GM18867 (cell line): ENCODE data around the gene DOCK9.

Experiments used
- ATAC-seq: cut with Tn5 transposase; IDR thresholded peaks from one replicate; pipeline ENCODE4 v1.9.1; 2021; ENCODE audit warnings: mild to moderate bottlenecking, moderate library complexity; ENCODE audit not compliant: unreplicated experiment

DOCK9 gene

DNA sequence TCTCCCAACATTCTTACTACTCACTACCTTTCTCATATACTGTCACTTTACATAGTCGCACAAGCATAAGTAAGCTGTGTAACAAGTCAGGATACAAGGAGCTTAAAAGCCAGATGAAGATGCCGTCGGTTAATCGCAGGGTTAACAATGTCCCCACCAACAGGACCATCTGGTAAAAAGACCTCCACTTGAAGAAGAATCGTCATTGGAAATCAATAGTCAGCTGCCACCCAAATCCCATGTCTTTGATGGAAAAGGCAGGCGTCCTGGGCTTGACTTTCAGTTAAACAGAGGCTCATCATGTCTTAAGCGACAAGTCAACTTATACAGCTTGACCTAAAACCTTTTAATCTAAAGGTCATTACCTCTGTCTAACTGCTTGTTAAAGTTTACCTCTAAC lies 27.2 kb downstream of the DOCK9 start:
- ATAC-seq, result no peak

DNA sequence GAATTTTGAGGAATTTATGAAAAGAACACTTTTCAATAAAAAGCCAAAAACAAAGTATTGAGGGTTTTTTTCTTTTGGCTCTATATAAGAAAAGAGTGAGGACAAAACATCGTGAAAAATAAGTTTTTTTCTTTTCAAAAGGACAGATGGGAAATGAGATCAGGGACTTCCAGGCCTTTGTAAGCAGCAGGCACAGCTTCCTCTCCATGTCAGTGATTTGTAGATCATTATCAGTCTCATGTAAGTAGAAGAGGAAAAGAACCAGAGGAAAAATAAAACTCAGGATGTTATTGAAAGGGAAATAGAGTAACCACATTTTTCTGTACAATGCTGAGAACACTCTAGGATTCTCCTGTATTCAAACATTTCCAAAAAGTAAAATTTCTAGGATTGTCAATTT lies 29.9 kb downstream of the DOCK9 start:
- no peak for ATAC-seq

DNA sequence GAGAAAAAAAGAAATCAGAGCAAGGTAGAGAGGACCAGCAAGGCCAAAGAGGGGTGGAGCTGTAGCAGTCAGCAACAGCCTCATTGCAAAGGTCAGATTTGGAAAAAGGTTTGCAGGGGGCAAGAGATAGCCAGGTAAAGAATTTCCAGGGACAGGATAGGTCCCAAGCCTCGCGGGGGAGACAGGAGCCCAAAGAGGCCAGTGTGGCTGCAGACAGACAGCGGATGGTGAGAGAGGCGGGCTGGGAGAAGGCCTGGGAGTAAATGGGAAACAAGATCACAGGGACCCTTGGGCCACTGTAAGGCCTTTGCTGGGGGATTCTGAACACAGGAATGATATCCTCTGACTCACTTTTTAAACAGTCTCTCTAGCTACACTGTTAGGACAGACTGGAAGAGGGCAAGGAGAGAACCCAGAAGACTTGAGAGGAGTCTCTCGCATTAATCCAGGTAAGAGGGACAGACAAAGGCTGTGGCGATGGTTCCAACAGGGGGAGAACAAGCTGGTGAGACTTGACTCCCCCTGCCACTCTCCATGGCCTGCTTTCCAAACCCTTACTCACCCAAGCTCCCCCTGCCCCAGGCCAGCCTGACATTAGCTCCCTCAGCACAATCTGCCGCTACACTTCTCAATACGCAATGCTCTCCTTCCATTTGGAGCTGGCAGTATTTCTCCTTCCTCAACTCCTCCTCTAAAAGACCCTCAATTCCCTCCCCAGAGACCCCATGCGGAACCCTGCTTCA lies 31.8 kb downstream of the DOCK9 start:
- ATAC-seq, result no peak

DNA sequence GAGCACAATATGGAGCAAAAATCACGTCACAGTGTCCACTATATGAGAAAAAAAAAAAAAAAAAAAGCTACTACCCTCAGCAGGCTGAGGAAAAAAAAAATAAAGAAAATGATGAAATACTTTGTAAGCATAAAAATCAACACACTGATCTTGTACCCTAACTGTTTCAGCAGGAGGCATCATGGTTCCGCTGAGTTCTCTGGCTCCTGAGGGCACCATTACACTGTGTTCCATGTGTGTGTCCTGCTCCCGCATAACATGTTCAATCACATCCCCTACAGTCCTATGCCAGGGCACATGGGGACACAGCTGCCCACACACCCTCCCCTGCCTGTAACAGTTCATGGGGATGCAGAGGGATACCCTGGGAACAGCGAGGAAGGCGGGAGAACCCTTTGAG lies 33.5 kb downstream of the DOCK9 start:
- no peak for ATAC-seq

DNA sequence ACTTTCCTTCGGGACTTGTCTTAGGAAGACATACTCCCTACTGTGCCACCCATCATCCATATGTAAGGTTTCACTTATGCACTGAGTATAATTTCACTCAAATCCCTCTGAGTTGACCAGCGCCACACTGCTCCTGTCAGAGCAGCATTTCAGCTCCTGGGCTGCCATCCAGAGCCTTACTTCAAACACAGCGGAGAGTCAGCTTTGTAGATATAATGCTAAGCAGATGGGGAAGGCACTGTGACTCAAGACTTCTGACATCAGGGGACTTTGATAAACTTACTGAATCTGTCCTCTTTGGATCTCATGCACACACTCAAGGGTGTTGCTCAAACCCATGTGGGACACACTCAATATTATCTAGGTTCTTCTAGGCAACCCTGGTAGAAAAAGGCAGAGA lies 34.9 kb downstream of the DOCK9 start:
- ATAC-seq, result no peak

DNA sequence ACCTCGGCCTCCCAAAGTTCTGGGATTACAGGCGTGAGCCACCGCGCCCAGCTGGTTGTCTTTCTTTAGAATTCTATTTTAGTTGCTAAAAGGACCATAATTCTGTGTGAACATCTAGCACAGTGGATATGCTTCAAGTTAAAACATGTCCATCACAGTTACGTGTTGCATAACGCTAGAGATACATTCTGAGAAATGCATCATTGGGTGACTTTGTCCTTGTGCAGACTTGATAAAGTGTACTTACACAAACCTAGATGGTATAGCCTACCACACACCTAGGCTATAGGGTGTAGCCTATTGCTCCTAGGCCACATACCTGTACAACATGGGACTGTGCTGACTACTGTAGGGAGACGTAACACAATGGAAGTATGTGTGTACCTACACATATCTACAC lies 35.4 kb downstream of the DOCK9 start:
- ATAC-seq, result no peak

DNA sequence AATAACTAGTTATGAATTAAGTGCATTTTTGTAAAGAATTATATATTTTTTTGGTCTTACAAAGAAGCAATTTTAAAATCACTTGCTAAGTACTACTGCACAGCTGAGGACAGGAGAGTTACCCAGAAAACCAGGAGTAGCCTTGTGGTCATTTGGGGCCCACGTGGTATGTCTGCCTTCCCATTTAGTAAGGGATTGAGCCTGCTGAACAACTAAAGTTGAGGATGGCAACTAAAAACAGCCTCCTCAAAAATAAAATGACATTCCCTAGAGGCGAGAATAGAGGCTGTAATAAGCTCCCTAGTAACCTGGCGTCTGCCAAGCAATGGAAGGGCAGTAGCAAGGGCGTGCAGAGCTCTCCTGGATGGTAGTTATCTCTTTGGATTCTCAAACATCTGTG lies 36.3 kb downstream of the DOCK9 start:
- ATAC-seq, result no peak

DNA sequence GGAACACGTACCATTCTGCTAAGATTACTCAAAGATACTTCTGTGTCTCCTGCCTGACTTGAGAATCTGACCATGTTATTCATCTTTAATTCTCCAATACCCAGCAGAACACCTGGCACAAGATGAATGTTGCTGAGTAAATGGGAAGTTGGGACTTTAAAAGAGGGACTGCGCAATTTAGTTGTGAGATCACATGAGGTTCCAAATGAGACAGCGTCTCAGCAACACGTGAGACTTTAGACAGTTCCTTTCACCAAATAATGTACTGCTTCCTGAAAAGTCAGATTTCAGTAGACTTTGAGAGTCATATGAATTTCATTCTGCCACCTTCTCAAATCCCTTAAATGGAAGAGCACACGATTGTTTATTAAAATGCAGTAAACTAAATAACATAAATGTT lies 36.7 kb downstream of the DOCK9 start:
- ATAC-seq, result no peak

DNA sequence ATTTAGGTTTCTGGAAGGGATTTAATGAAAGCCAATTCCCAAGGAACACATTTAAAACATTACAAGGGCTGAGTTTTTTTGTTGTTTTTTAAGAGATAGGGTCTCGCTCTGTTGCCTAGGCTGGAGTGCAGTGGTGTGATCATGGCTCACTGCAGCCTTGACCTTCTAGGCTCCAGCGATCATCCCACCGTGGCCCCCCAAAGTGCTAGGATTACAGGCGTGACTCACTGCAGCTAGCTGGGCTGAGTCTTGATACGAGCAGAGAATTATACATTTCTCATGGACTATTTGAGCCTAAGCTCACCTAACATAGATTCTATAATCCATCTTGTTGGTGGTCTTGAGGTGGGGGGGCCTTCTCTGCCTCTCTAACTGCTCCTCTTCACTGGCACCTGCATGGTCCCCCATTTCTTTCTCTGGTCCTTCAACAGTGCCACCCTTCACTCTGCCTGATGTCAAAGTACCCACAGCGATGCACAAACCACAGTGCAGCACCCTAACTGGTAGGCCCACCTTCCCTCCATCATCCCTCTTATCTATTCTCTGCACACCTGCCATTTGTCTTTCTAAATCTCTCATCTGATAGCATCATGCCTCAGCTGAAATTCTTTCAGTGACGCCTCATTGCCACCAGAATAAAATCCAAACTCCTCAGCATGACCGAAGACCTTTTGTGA lies 37.4 kb downstream of the DOCK9 start:
- ATAC-seq, result no peak

DNA sequence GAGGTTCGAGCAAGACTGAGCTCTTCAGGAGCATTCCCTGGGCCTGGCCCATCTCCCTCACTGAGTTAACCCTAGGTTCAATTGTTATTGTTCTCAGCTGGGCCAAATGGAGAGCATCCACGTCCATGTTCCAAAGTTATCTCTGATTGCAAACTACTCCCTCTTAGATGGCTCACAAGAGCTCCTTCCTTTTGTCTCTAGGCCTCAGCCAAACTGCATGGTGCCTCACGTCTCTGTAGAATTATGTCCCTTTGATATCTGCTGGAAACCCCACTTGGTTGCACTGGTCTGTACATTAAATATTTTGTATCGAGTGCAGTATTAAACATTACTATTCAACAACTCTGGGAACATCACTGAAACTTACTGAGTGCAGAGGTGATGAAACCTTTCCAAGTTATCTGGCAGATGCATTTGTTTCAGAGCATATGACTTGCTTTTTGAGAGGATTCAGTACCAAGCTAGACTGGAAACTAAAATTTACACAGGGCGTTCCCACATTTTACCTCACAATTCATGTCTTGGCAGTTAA lies 38.1 kb downstream of the DOCK9 start:
- ATAC-seq, result no peak

DNA sequence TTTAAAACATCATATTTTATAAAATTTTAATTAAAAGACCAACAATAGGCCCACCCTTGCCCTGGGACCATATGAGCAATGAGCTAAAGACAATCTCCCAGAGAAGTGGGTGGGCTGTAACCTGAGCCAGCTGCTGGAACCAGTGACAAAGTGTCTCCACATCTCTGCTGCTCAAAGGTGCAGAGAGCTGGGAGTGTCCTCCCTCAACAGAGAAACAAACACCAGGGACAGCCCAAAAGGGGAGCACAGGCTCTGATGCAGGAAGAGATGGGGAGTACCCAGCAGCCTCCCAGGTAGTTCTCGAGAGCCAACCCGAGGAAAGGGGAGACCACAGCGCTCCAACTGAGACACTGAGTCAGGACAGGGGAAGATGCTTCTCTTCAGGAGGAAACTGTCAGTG lies 39.1 kb downstream of the DOCK9 start:
- ATAC-seq, result no peak

DNA sequence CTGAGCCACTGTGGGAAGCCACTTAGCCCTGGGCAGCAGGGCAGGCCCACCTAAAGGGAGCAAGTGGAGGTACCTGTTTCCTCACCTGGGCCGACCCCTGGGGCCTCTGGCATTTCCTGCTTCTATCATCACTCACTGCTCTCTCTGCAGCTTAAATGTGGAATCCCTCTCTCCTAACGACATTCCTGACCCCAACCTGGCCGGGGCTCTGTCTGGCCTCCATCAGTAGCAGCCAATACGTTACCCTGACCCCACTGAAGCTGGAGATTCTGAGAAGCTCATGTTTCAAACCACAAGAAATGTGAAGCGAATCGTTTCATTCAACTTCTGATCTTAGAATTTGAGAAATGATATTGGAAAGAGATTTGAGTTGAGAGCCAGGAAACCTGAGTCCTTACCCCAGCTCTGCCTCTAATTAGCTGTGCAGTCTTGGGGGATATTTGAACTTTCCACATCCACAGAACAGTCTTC lies 39.9 kb downstream of the DOCK9 start:
- ATAC-seq, result no peak

DNA sequence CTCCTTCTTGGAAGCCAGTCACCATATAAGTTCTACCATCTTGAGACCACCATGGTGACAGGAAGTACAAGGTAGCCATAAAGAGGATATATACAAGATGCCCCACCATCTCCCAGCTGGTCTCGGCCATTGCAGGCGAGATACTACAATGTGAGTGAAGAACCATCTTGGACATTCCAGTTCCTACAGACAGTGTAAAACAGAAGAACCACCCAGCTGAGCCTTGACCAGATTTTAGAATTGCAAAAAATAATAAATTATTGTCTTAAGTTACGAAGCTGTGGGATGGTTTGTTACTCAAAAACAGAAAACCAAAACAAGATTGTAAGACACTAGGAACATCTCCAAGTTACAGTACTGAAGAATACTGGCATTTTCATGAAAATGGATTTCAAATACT lies 43.6 kb downstream of the DOCK9 start:
- no peak for ATAC-seq

DNA sequence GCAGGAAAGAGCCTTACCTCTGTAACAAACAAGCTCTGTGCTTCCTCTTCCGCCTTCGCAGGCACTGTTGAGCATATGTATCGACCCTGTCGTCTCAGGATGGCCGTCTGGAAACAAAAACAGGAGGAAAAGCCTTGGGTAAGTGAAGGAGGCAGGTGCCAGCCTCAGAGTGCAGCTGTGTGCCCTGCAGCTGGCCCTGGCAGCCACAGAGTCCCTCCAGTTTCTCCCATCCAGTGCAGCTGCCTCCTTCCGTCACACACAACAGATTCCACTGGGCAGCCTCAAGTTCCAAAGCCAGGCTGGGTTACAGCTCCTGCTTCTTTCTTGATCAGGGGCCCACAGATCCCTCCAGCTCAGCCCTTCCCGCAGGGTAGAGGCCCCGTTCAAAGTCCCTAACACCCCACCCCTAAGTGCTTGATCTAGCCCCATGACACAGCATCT lies 47.7 kb downstream of the DOCK9 start:
- no peak for ATAC-seq

DNA sequence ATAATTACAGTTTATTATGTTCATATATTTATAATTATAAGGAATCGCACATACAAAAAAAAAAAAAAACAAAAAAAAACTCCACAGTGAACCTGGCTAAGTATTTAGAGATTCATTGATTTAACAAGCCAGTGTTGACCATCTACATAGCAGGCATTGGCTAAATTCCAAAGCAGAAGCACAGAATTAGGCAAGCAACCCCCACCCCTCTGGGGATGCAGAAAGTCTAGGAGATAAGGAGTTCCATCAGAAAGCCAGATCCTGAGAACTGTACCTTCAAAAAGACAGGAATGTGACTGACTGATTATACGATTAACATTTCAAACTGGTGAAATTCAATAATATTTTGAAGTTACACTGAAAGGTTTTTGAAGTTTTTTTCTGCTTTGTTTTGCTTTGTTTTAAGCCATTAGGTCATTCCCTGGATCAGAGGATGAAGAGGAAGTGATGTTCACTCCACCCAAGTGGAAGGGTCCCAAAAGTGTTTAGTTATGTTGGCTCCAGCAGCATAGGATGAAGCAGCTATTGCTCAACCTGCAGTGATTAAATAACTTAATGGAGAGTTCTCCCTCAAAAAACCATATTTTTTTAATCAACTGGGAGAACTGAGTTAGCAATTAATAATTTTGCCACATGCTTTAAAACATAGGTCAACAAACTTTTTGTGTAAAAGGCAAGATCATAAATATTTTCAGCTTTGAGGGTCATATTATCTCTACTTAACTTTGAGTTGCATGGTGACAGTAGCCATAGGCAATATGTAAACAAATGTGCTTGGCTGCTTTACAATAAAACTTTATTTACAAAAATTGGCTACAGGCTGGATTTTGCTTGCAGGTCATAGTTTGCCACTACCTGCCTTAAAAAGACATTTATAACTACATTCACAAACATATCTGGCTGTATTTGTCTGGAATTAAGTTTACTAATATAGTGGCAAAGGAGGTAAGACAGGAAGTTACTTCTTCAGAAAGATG lies 49.6 kb downstream of the DOCK9 start:
- no peak for ATAC-seq

DNA sequence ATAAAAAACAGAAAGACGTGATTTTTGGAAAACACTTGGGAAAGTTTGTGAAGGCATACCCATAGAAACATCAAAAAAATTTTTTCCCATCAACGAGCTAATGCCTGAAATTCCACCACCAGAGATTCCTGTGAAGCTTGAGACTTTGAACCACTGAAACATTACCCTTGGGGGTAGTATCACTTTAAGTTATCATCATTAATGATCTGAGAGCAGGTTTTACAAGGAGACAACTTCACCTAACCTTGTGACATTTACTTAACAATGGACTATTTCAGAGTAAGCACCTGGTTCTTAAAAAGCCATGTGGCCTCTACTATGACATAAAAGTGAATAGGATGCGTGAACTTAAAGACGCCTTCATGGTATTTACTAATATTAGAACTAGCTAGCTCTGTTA lies 51.9 kb downstream of the DOCK9 start:
- ATAC-seq, result no peak

DNA sequence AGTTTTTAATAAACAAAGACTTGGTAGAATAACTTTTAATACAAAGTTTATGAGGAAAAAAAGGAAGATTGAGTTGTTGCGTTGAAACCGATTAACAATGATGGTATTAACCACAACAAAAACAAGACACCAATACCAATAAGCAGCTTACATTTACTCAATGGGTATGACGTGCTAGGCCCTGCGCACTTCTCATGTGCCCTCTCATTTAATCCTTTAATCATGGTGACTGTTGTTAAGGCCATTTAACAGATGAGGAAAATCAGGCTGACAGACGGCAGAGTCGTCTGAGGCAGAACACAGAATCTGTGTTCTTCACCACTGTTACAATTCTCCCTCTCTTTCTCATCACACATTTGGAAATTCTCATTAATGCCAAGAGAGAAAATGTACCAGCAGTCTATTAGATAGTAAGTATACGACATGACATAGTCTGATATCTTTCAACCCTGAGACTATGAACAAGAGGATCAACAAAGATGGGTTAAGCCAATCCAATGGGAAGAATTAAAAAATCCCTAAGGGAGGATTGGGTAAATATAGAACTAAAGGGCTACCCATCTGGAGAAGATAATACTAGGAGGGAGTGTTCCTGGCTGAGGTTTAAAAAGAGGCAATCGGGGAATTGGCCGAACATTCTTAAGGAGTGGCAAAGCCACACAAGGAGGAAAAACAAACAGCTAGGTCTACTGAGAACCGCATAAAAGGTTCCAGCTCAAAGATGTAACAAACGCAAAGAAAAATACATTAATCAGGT lies 54.0 kb downstream of the DOCK9 start:
- no peak for ATAC-seq

DNA sequence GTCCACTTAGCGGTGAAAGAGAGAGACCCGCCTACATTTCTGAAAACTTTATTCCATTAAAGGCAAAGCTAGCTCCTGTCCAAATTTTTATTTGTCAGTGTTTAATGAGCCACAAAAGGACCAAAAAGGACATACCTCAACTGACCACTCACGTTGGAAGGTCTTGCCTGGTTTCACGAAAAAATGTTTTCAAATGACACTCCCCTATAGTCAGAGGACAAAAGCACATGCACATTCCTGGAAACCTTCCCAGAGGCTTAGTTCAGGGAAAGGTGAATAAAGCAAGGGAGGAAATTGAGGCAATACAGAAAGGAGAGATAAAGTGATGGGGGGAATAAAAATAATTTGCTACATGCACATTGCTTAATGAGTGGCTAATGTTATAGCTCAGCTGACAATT lies 55.6 kb downstream of the DOCK9 start:
- no peak for ATAC-seq

DNA sequence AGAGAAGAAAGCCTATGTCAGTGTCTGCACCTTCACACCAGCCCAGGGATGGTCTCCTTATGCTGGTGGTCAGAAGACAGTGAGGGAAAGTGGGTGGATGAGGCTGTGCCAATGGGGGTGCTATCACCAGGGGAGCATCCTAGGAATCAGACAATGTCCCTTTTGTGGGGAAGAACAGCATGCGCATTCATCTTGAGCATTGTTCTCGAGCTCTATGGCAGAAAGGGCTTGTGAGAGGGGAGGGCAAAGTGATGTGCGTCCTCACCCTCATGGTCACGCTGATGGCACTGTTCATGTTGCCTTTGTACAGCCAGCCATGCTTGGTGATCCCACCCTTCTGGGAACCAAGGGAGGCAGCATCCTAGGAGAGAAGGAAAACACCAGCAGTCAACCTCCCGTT lies 56.1 kb downstream of the DOCK9 start:
- ATAC-seq, result no peak

DNA sequence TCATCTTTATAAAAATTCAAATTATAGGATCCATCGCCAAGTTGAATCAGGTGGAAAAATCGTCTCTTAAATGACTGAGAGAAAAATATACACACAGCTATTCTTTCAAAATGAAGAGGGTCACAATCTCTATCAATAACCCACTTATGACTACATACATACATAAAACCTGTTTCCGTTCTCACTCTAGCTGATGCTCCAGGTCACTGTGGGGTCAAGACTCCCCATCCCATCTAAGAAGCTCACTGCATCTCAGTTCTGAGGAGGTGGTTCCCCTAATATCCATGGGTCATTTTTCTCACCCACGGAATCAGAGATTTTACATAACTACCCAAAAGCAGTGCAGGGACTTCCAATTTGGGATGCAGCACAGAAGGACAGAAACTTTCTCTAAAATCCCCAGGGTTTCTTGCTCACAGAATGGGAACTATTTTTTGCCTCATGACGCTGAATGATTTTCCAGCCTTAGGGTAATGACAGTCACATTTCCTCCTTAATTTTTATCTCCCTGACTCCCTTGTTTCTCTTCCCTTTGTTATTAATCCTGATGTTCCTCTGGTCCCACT lies 56.8 kb downstream of the DOCK9 start:
- no peak for ATAC-seq
